ENCODE results near the gene AFF1.

DNA sequence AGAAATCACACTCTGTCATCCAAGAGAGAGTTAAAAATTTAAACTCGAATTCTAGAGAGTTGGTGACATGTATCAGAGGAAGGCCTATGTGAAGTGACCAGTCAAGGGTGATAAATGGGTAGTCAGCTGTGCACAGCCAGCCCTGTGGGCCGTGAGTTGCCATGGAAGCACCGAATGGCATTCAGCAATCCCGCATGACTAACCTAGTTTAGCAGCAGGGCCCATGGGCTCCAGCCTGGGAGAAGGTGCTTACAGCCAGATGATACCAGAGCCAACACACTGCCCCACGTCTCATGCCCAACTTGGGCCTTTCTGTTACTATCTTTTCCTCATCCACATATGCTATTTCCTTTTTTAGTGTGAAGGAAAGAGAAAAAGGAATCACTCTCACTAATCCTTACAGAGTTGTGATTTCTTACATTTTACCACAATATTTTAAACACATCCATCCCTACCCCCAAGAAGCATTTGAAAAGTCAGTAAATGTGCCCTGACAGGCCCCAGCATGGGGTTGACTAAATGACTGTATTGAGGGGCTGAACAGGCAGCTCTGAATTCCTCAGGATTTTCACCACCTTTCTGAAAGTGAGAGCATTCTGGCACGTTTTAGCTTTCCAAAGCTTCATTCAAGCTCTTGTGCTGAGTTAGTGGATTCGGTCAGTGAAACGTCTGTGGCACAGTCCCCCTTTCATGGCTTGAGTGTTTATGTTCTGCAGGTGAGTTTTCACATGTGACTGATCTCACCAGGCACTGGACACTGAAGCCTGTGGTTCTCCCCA, 104.2 kb downstream of the AFF1 start:
- TF ChIP-seq, protein P1, sequence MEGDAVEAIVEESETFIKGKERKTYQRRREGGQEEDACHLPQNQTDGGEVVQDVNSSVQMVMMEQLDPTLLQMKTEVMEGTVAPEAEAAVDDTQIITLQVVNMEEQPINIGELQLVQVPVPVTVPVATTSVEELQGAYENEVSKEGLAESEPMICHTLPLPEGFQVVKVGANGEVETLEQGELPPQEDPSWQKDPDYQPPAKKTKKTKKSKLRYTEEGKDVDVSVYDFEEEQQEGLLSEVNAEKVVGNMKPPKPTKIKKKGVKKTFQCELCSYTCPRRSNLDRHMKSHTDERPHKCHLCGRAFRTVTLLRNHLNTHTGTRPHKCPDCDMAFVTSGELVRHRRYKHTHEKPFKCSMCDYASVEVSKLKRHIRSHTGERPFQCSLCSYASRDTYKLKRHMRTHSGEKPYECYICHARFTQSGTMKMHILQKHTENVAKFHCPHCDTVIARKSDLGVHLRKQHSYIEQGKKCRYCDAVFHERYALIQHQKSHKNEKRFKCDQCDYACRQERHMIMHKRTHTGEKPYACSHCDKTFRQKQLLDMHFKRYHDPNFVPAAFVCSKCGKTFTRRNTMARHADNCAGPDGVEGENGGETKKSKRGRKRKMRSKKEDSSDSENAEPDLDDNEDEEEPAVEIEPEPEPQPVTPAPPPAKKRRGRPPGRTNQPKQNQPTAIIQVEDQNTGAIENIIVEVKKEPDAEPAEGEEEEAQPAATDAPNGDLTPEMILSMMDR (IDR thresholded peaks at IDR 0.05) = no peak
- no peak for TF ChIP-seq POLR2A (IDR thresholded peaks at IDR 0.05)
